ENCODE measurements around the gene GRID1.
A peak's percentile ranks its signal among the peaks of the same experiment; 100 is the strongest.

The GRID1 gene

GRCh38 chr10:86191686-86192085 lies 174.9 kb downstream of the GRID1 start:
- no peak for ATAC-seq
- Mint-ChIP-seq H3K4me3 (no peak overlapping the region), H3K4me1 (no peaks in the 10 kb centered on the region), H3K9me3 (no peaks in the 10 kb centered on the region), H3K27me3 (peaks cover 59% of the 10 kb centered on the region), H3K36me3 (no peaks in the 10 kb centered on the region), H3K27ac (no peak overlapping the region)

GRCh38 chr10:86191166-86191565 lies 175.4 kb downstream of the GRID1 start:
- H3K27me3 Mint-ChIP-seq = peaks cover 58% of the 10 kb centered on the region
- ATAC-seq = no peak
- no peak overlapping the region for H3K27ac Mint-ChIP-seq
- no peak overlapping the region for H3K4me3 Mint-ChIP-seq
- H3K36me3 Mint-ChIP-seq = no peaks in the 10 kb centered on the region
- H3K9me3 Mint-ChIP-seq = peaks cover under 1% of the 10 kb centered on the region
- no peaks in the 10 kb centered on the region for H3K4me1 Mint-ChIP-seq

GRCh38 chr10:86190291-86190690 lies 176.3 kb downstream of the GRID1 start:
- Mint-ChIP-seq H3K9me3 (peaks cover 3% of the 10 kb centered on the region), H3K27ac (no peak overlapping the region), H3K4me1 (no peaks in the 10 kb centered on the region), H3K36me3 (no peaks in the 10 kb centered on the region), H3K27me3 (peaks cover 58% of the 10 kb centered on the region), H3K4me3 (no peak overlapping the region)
- ATAC-seq = no peak

GRCh38 chr10:86189891-86190290 lies 176.7 kb downstream of the GRID1 start:
- no peak for ATAC-seq
- Mint-ChIP-seq H3K27ac (no peak overlapping the region), H3K9me3 (peaks cover 5% of the 10 kb centered on the region), H3K4me1 (no peaks in the 10 kb centered on the region), H3K27me3 (peaks cover 62% of the 10 kb centered on the region), H3K4me3 (no peak overlapping the region), H3K36me3 (no peaks in the 10 kb centered on the region)

GRCh38 chr10:86188796-86189558 lies 177.6 kb downstream of the GRID1 start:
- no peaks in the 10 kb centered on the region for H3K36me3 Mint-ChIP-seq
- ATAC-seq = no peak
- no peak overlapping the region for H3K27ac Mint-ChIP-seq
- H3K4me3 Mint-ChIP-seq = no peak overlapping the region
- H3K9me3 Mint-ChIP-seq = peaks cover 6% of the 10 kb centered on the region
- H3K4me1 Mint-ChIP-seq = no peaks in the 10 kb centered on the region
- H3K27me3 Mint-ChIP-seq = peaks cover 69% of the 10 kb centered on the region

GRCh38 chr10:86188326-86188725 lies 178.3 kb downstream of the GRID1 start:
- Mint-ChIP-seq H3K27ac (no peak overlapping the region), H3K4me1 (no peaks in the 10 kb centered on the region), H3K27me3 (peaks cover 69% of the 10 kb centered on the region), H3K9me3 (peaks cover 6% of the 10 kb centered on the region), H3K36me3 (no peaks in the 10 kb centered on the region), H3K4me3 (no peak overlapping the region)
- ATAC-seq = no peak

- no peak for ATAC-seq
- Mint-ChIP-seq H3K27me3 (peaks cover 68% of the 10 kb centered on the region), H3K27ac (no peak overlapping the region), H3K36me3 (no peaks in the 10 kb centered on the region), H3K9me3 (peaks cover 6% of the 10 kb centered on the region), H3K4me3 (no peak overlapping the region), H3K4me1 (no peaks in the 10 kb centered on the region)
Observed at GRCh38 chr10:86187499-86188239, 178.9 kb downstream of the GRID1 start.

GRCh38 chr10:86186633-86187032 lies 180.0 kb downstream of the GRID1 start:
- no peaks in the 10 kb centered on the region for H3K36me3 Mint-ChIP-seq
- peaks cover 6% of the 10 kb centered on the region for H3K9me3 Mint-ChIP-seq
- peaks cover 58% of the 10 kb centered on the region for H3K27me3 Mint-ChIP-seq
- ATAC-seq = no peak
- H3K4me1 Mint-ChIP-seq = no peaks in the 10 kb centered on the region
- no peak overlapping the region for H3K27ac Mint-ChIP-seq
- H3K4me3 Mint-ChIP-seq = no peak overlapping the region

GRCh38 chr10:86182595-86182994 lies 184.0 kb downstream of the GRID1 start:
- Mint-ChIP-seq H3K4me3 (no peak overlapping the region), H3K27me3 (peaks cover 30% of the 10 kb centered on the region), H3K27ac (no peak overlapping the region), H3K4me1 (no peaks in the 10 kb centered on the region), H3K36me3 (no peaks in the 10 kb centered on the region), H3K9me3 (peaks cover 6% of the 10 kb centered on the region)
- ATAC-seq = no peak

GRCh38 chr10:86182150-86182549 lies 184.4 kb downstream of the GRID1 start:
- H3K27ac Mint-ChIP-seq = no peak overlapping the region
- H3K27me3 Mint-ChIP-seq = peaks cover 30% of the 10 kb centered on the region
- peaks cover 6% of the 10 kb centered on the region for H3K9me3 Mint-ChIP-seq
- H3K4me3 Mint-ChIP-seq = no peak overlapping the region
- H3K36me3 Mint-ChIP-seq = no peaks in the 10 kb centered on the region
- ATAC-seq = no peak
- no peaks in the 10 kb centered on the region for H3K4me1 Mint-ChIP-seq

- Mint-ChIP-seq H3K9me3 (peaks cover 3% of the 10 kb centered on the region), H3K27ac (no peak overlapping the region), H3K27me3 (peaks cover 23% of the 10 kb centered on the region), H3K4me3 (no peak overlapping the region), H3K36me3 (no peaks in the 10 kb centered on the region), H3K4me1 (no peaks in the 10 kb centered on the region)
- peak; percentile 13 for ATAC-seq
Observed at GRCh38 chr10:86180861-86181260, 185.7 kb downstream of the GRID1 start.

GRCh38 chr10:86179961-86180360 lies 186.6 kb downstream of the GRID1 start:
- peaks cover 1% of the 10 kb centered on the region for H3K9me3 Mint-ChIP-seq
- H3K4me1 Mint-ChIP-seq = no peaks in the 10 kb centered on the region
- H3K27ac Mint-ChIP-seq = no peak overlapping the region
- H3K27me3 Mint-ChIP-seq = peaks cover 16% of the 10 kb centered on the region
- no peak for ATAC-seq
- no peaks in the 10 kb centered on the region for H3K36me3 Mint-ChIP-seq
- no peak overlapping the region for H3K4me3 Mint-ChIP-seq

- no peak overlapping the region for H3K27ac Mint-ChIP-seq
- H3K27me3 Mint-ChIP-seq = peaks cover 9% of the 10 kb centered on the region
- H3K4me3 Mint-ChIP-seq = no peak overlapping the region
- no peak for ATAC-seq
- H3K36me3 Mint-ChIP-seq = no peaks in the 10 kb centered on the region
- no peaks in the 10 kb centered on the region for H3K9me3 Mint-ChIP-seq
- H3K4me1 Mint-ChIP-seq = no peaks in the 10 kb centered on the region
Observed at GRCh38 chr10:86179153-86179524, 187.5 kb downstream of the GRID1 start.

GRCh38 chr10:86178401-86179152 lies 188.0 kb downstream of the GRID1 start:
- H3K4me3 Mint-ChIP-seq = no peak overlapping the region
- H3K9me3 Mint-ChIP-seq = no peaks in the 10 kb centered on the region
- no peak for ATAC-seq
- no peaks in the 10 kb centered on the region for H3K36me3 Mint-ChIP-seq
- no peaks in the 10 kb centered on the region for H3K4me1 Mint-ChIP-seq
- peaks cover 9% of the 10 kb centered on the region for H3K27me3 Mint-ChIP-seq
- no peak overlapping the region for H3K27ac Mint-ChIP-seq

- ATAC-seq = peak; percentile 22
- H3K9me3 Mint-ChIP-seq = no peaks in the 10 kb centered on the region
- no peaks in the 10 kb centered on the region for H3K36me3 Mint-ChIP-seq
Observed at GRCh38 chr10:86177537-86178155, 188.9 kb downstream of the GRID1 start.

More at GRCh38 chr10:86177537-86178155, 188.9 kb downstream of the GRID1 start:
- no peaks in the 10 kb centered on the region for H3K4me1 Mint-ChIP-seq
- no peak overlapping the region for H3K4me3 Mint-ChIP-seq
- H3K27me3 Mint-ChIP-seq = peaks cover 9% of the 10 kb centered on the region
- no peak overlapping the region for H3K27ac Mint-ChIP-seq
